Lower leg skin (tissue), 4 donors: ENCODE results near the gene PHETA1. TPM values are rescaled to one million over a fixed set of nuclear protein-coding genes. Genes with fewer than 3 reads are reported as not detected.
"Not testable (repeated sequence)": the region's sequence is repeated elsewhere in the genome, so short reads cannot be mapped to it uniquely, and the experiment has no call there.

Source experiments
- DNase-seq, 2 donors: peaks; one replicate each; pipeline ENCODE4 v3.0.0-alpha.2; 2019; ENCODE audit warnings: low spot score in 2 of 2
- H3K4me3 ChIP-seq: fragments of 200-600 bp; sonication (generic); 2 replicates; pipeline ENCODE4 v1.5.1; 2017; ENCODE audit warnings: mild to moderate bottlenecking, low read depth; ENCODE audit not compliant: poor library complexity, severe bottlenecking
- POLR2A ChIP-seq, 2 donors: fragments of 450-650 bp; IDR thresholded peaks; one replicate each; pipeline ENCODE4 v1.6.1; 2016 to 2017; ENCODE audit warnings: antibody characterized with exemption in 2 of 2, mild to moderate bottlenecking in 1 of 2, moderate library complexity in 1 of 2
- WGBS, 2 donors: methylation state at CpG; one replicate each; pipeline ENCODE4 v1.1.5; 2018; 5-methylcytosine and 5-hydroxymethylcytosine counted together
- intact Hi-C: fragments of 100-400 bp; cut with DNase I; formaldehyde crosslinking; loops from one replicate; pipeline ENCODE4 v1.15.0; 2023; ENCODE audit warnings: low total_unique reads
- total RNA-seq, 4 donors: library from RNA; depleted of rRNA; stranded (reverse); fragments of >200 nt; gene quantifications; one replicate each; pipeline ENCODE4 v1.1.0, GENCODE V29; 2016
- TF ChIP-seq, protein P1 (sequence below), 3 donors: fragments of 450-650 bp; IDR thresholded peaks; one replicate each; pipeline ENCODE4 v1.5.1; 2016; ENCODE audit warnings: antibody characterized with exemption in 3 of 3, mild to moderate bottlenecking in 3 of 3, moderate library complexity in 2 of 3

Gene PHETA1
- total RNA-seq, 4 donors from 2014 or later: 18.6 to 37.3 (median 25.1) TPM

DNA sequence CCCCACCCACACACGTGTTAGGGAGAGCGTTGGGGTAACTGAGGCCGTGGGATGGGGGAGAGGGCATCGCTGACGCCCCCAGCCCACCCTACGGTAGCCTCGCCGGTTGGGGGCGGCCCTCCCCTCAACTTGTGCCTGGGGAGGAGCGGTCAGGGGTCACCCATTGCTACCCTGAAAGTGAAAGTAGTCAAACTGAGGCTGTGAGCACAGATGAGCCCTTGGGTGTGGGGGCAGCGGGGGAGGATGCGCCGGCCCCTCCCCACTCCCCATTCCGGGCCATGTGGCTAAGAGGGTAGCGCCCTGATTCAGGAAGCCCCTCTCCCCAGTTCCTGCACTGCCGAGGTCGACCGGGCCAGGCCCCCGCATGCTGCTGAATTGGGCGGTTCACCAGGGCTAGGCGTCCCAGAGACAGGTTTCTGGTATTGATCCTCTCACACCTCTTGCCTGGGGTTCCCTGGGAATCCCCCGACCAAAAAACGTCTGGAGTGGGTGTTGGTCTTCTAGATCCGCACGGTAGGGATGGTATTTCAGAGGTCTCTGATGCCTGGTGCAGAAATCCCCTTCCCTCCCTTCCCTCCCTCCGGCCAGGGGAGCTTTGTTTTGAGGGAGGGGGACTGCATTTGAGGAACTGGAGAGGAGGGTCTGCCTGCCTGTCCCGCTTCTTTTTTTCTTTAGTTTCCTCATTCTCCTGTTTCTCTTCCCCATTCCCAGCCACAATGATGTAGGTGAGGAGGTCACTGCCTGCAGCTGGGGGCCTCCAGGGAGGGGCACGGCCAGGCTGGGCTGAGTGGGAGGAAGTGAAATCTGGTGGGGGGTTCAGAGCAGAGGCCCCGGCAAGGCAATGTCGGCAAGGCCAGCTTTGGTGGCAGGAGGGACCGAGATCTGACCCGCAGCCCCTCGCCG, 37.8 kb upstream of the PHETA1 start:
- H3K4me3 ChIP-seq: peak overlapping the region; percentile 72
- intact Hi-C loops: loop anchor here (5.0 kb wide), 1 partner anchor 1931 kb away; the partner anchor contains the start of gene SLC8B1
- 18 to 26% methylated on average over 27 to 30 of the region's 34 CpGs for WGBS, 2 donors
- no peak for TF ChIP-seq POLR2A (IDR thresholded peaks at IDR 0.05)
- TF ChIP-seq, protein P1, sequence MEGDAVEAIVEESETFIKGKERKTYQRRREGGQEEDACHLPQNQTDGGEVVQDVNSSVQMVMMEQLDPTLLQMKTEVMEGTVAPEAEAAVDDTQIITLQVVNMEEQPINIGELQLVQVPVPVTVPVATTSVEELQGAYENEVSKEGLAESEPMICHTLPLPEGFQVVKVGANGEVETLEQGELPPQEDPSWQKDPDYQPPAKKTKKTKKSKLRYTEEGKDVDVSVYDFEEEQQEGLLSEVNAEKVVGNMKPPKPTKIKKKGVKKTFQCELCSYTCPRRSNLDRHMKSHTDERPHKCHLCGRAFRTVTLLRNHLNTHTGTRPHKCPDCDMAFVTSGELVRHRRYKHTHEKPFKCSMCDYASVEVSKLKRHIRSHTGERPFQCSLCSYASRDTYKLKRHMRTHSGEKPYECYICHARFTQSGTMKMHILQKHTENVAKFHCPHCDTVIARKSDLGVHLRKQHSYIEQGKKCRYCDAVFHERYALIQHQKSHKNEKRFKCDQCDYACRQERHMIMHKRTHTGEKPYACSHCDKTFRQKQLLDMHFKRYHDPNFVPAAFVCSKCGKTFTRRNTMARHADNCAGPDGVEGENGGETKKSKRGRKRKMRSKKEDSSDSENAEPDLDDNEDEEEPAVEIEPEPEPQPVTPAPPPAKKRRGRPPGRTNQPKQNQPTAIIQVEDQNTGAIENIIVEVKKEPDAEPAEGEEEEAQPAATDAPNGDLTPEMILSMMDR (IDR thresholded peaks at IDR 0.05): no peak
- no peak for DNase-seq

DNA sequence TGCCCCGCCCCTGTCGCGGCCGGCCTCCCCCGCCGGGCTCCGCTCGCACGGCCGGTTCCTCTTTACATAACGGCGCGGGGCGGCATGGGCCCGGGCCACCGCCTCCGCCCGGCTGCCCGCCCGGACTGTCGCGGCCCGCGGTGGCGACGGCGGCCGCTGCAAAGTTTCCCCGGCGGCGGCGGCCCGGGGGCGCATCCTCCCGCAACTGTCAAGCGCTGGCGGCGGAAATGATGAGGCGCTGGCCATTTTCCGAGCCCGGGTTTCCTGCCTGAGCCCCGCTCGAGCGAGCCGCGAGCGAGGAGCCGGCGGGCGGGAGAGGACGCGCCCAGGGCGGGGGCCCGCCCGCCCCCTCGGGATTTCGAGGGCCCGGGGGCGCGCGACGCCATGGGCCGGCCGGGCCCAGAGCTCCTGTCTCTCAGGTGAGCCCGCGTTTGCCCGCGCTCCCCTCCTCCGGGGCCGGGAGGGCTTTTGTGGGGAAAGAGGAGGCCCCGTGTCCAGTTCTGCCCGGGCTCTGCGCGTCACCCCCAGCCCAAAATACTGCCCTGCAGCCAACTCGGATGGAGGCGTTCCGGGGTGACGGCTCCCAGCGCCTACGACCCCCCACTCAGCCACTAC, 37.1 kb upstream of the PHETA1 start, which contains the start of gene SH2B3:
SH2B3 (plus strand) TSS at position 65 of the 615 bp plus-strand sequence. CDS start 12,223 bp downstream, outside the sequence.
- WGBS, 2 donors: 0% methylated on average over 6 to 12 of the region's 80 CpGs
- intact Hi-C loops: loop anchor here (5.0 kb wide), 1 partner anchor 1931 kb away; the partner anchor contains the start of gene SLC8B1
- peak in 1 of 2 donors; percentile 90 for DNase-seq

DNA sequence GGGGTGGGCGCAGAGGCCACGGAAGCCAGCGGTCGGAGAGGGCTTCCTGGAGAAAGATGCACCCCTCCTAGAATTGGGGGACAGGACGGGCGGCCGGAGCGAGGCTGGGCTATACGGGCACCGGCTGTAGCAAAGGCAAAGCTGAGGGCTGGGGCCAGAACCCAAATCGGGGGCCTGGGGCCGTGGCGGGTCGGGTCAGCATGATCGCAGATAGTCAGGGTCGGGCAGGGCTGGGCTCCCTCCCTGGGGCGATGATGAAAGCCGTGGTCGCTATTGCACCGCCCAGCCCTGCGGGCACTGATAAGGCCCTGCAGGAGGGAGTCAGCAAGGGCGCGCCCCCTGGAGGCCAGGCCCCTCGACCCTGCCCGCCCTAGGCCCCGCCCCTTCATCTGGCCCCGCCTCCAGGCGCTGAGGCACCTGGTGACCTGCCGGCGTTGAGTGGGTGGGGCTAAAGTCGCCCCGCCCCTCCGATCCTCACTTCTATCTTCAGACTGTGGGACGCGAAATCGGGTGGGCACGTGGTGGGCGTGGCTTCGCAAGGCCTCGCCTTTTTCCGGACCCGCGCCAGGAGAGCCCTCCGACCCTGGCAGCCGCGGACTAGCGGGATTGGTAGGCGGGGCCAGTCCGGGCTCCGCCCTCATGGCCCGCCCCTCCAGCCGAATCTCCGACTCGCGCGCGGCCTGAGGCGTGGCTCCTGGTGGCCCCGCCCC, 36.4 kb upstream of the PHETA1 start:
- 3 to 11% methylated on average over 23 to 49 of the region's 59 CpGs for WGBS, 2 donors
- DNase-seq: peak; percentile 93 to 99
- no peak overlapping the region for H3K4me3 ChIP-seq
- TF ChIP-seq, protein P1 (IDR thresholded peaks at IDR 0.05): no peak
- no peak for TF ChIP-seq POLR2A (IDR thresholded peaks at IDR 0.05)
- intact Hi-C loops: loop anchor here (5.0 kb wide), 1 partner anchor 1932 kb away; the partner anchor contains the start of gene SLC8B1

More for the DNA sequence above, 37.1 kb upstream of the PHETA1 start, which contains the start of gene SH2B3:
- H3K4me3 ChIP-seq: peak within 1 kb of the TSS; percentile 72
- TF ChIP-seq POLR2A (IDR thresholded peaks at IDR 0.05): peak in 1 of 2 donors; percentile 13
- TF ChIP-seq, protein P1 (IDR thresholded peaks at IDR 0.05): no peak

DNA sequence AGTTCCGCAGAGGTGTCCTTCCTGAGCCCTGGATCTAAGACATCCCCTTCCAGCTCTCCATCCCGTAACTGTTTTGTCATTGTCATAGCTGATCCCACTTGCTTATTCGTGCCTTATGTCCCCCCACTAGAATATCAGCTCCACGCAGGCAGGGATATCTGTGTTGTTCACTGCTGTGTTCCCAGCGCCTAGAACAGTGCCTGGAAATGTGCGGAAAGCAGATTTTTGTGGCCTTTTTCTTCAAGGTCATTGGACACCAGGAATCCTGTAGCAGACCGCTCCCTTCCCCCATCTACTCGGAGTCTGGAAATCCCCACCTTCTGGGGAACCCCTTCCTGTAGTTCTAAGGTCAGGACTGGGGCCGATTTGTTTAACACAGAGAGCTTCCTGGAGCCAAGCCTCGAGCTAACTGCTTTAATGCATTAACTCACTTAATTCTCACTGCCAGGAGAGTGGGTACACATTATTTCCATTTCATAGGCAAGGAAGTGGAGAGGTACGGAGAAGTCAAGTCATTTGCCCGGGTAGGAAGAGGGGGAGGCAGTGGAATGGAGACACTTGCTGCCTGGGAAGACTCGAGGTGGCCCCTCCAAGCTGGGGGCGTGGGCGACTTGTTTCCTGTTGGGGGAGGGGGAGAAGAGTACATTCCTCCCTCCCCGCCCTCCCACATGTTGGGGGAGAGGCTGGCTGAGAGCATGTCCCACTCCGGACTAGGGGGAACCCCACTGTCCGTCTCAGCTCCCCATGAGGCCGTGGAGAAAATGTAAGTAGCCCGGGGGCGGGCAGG, 35.7 kb upstream of the PHETA1 start:
- DNase-seq: no peak
- TF ChIP-seq, protein P1 (IDR thresholded peaks at IDR 0.05): no peak
- no peak for TF ChIP-seq POLR2A (IDR thresholded peaks at IDR 0.05)
- intact Hi-C loops: loop anchor here (5.0 kb wide), 2 partner anchors 43 to 1933 kb away; partner anchors contain the start of gene SLC8B1
- no peak overlapping the region for H3K4me3 ChIP-seq
- WGBS, 2 donors: 40% methylated on average over 20 to 21 of the region's 21 CpGs

DNA sequence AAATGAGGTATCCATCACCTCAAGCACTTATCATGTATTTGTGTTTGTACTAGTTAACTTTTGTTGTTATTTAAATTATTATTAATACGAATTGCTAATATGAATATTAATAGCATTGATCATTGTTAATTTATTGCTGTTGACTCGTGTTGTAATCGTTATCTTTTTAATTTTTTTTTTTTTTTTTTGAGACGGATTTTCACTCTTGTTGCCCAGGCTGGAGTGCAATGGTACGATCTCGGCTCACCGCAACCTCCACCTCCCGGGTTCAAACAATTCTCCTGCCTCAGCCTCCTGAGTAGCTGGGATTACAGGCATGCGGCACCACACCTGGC, 33.6 kb upstream of the PHETA1 start:
- WGBS, 2 donors: 77 to 78% methylated on average over 9 of the region's 9 CpGs
- DNase-seq, H3K4me3 ChIP-seq: not testable (repeated sequence)
- intact Hi-C loops: loop anchor here (5.0 kb wide), 1 partner anchor 45 kb away; no protein-coding TSS in a partner anchor
